HepG2 (cell line): Measurements from ENCODE around the gene LLGL1. TPM values are rescaled to one million over a fixed set of nuclear protein-coding genes. Genes with fewer than 3 reads are reported as not detected.

Experiments
- ATAC-seq: fragments of 200-7000 bp; cut with Tn5 transposase; 3 replicates; pipeline ENCODE4 v1.9.1; 2020; ENCODE audit warnings: mild to moderate bottlenecking, moderate library complexity
- BruUV-seq: library from RNA; stranded (reverse); fragments of 400-500 nt; replicated peaks from 2 replicates; lab custom pipeline; 2021; lab: Mats Ljungman, UMichigan
- CTCF ChIA-PET: fragments of 300-600 bp; formaldehyde crosslinking; extraction: SDS; loops from one replicate; lab custom pipeline; 2021; ENCODE audit warnings: low total read pairs, inconsistent platforms, low intra/inter-chr PET ratio; lab: Yijun Ruan, JAX
- POLR2A ChIA-PET: fragments of 350-600 bp; sonication (Branson Sonifier 250); formaldehyde crosslinking; loops from one replicate; lab custom pipeline; 2020; ENCODE audit warnings: antibody characterized with exemption, inconsistent platforms; lab: Yijun Ruan, JAX
- DNase-seq: peaks from one replicate; pipeline ENCODE4 v3.0.0-alpha.2; 2015; ENCODE audit warnings: low spot score
- FAIRE-seq: peaks from 3 replicates; lab custom pipeline; 2011; peaks lifted over from hg19 to GRCh38; lab: Jason Lieb, UNC
- H2AFZ ChIP-seq: one replicate; pipeline ENCODE4 v1.6.1; 2011; ENCODE audit warnings: low read length, inconsistent platforms
- H3K27ac ChIP-seq: fragments of 300-600 bp; 3 replicates; pipeline ENCODE4 v1.8.0; 2011; ENCODE audit warnings: mixed run types, mild to moderate bottlenecking, mixed read lengths, low read length, inconsistent platforms; ENCODE audit not compliant: insufficient read depth; ENCODE audit errors: extremely low read length
- H3K27me3 ChIP-seq, 2 experiments: fragments of 200-600 bp in 1 of 2; 2 replicates in 1 of 2; 3 replicates in 1 of 2; pipeline versions ENCODE4 v1.6.0 to v1.8.0; 2011; ENCODE audit warnings: low read length in 2 of 2, mild to moderate bottlenecking in 2 of 2, moderate library complexity in 2 of 2, inconsistent platforms in 1 of 2; ENCODE audit not compliant: insufficient read depth in 2 of 2, control insufficient read depth in 1 of 2
- H3K36me3 ChIP-seq, 2 experiments: fragments of 200-600 bp in 1 of 2; replicated peaks in 1 of 2; 2 replicates in 1 of 2; 3 replicates in 1 of 2; pipeline versions ENCODE4 v1.5.1 to v1.8.0; 2011; ENCODE audit warnings: low read length in 2 of 2, inconsistent platforms in 1 of 2; ENCODE audit not compliant: insufficient read depth in 2 of 2, control insufficient read depth in 1 of 2
- H3K4me1 ChIP-seq: 2 replicates; pipeline ENCODE4 v1.5.1; 2012; ENCODE audit warnings: low read length, inconsistent platforms; ENCODE audit not compliant: insufficient read depth
- H3K4me2 ChIP-seq: 2 replicates; pipeline ENCODE4 v1.6.0; 2011; ENCODE audit warnings: low read depth, low read length, inconsistent platforms
- H3K4me3 ChIP-seq, 3 experiments: fragments of 200-600 bp in 1 of 3; sonication (generic), shearing (Covaris generic) in 1 of 3; replicated peaks in 1 of 3; 2 replicates each; pipeline ENCODE4 v1.5.1; 2011 to 2016; ENCODE audit warnings: low read length in 3 of 3, inconsistent platforms in 2 of 3, low read depth in 2 of 3, mild to moderate bottlenecking in 2 of 3, control low read depth in 1 of 3, mixed read lengths in 1 of 3; ENCODE audit not compliant: insufficient read depth in 1 of 3
- H3K79me2 ChIP-seq: one replicate; pipeline ENCODE4 v1.6.1; 2011; ENCODE audit warnings: low read length, inconsistent platforms; ENCODE audit not compliant: insufficient read depth
- H3K9ac ChIP-seq: 2 replicates; pipeline ENCODE4 v1.6.0; 2011; ENCODE audit warnings: mild to moderate bottlenecking, low read depth, low read length, inconsistent platforms; ENCODE audit not compliant: insufficient read depth
- H3K9me3 ChIP-seq: 2 replicates; pipeline ENCODE4 v1.5.1; 2012; ENCODE audit warnings: mild to moderate bottlenecking, low read length
- H4K20me1 ChIP-seq: 2 replicates; pipeline ENCODE4 v1.6.0; 2011; ENCODE audit warnings: inconsistent platforms, mild to moderate bottlenecking, low read length, moderate library complexity; ENCODE audit not compliant: insufficient read depth
- DRAP1 ChIP-seq: IDR thresholded peaks from 2 replicates; pipeline ENCODE4 v1.6.1; 2016; ENCODE audit warnings: missing genetic modification reagents, missing compliant biosample characterization
- FOSL1 ChIP-seq: sonication (generic); formaldehyde crosslinking; IDR thresholded peaks from 2 replicates; pipeline ENCODE4 v1.9.0; 2021; ENCODE audit warnings: missing genetic modification reagents, borderline replicate concordance
- FOXA3 ChIP-seq: IDR thresholded peaks from 2 replicates; pipeline ENCODE4 v1.6.1; 2016; ENCODE audit warnings: missing genetic modification reagents, missing compliant biosample characterization
- FUBP1 ChIP-seq: sonication (generic); formaldehyde crosslinking; IDR thresholded peaks from 2 replicates; pipeline ENCODE4 v1.5.1; 2020; ENCODE audit warnings: missing genetic modification reagents, mild to moderate bottlenecking, borderline replicate concordance
- GABPA ChIP-seq, 2 experiments: IDR thresholded peaks; 2 replicates each; pipeline ENCODE4 v1.6.1; 2011 to 2016; ENCODE audit warnings: low read depth in 2 of 2, low read length in 1 of 2, missing biosample characterization in 1 of 2, missing genetic modification characterization in 1 of 2
- GTF2F1 ChIP-seq: fragments of 150-350 bp; IDR thresholded peaks from 2 replicates; pipeline ENCODE4 v1.6.1; 2014; ENCODE audit warnings: low read length
- HIVEP1 ChIP-seq: sonication (generic); formaldehyde crosslinking; IDR thresholded peaks from 2 replicates; pipeline ENCODE4 v1.4.0; 2020; ENCODE audit warnings: mild to moderate bottlenecking, missing genetic modification reagents
- IKZF1 ChIP-seq: fragments of 450-650 bp; IDR thresholded peaks from 2 replicates; pipeline ENCODE4 v1.7.1; 2016
- IKZF5 ChIP-seq: IDR thresholded peaks from 2 replicates; pipeline ENCODE4 v1.6.1; 2018; ENCODE audit warnings: missing genetic modification reagents, mild to moderate bottlenecking, missing compliant biosample characterization
- STAT6 ChIP-seq: sonication (generic); formaldehyde crosslinking; IDR thresholded peaks from 2 replicates; pipeline ENCODE4 v1.4.0; 2020; ENCODE audit warnings: missing genetic modification reagents, mild to moderate bottlenecking, borderline replicate concordance
- ZNF18 ChIP-seq: sonication (generic); formaldehyde crosslinking; IDR thresholded peaks from 2 replicates; pipeline ENCODE4 v1.8.0; 2022; ENCODE audit warnings: mild to moderate bottlenecking, missing genetic modification reagents; ENCODE audit not compliant: insufficient replicate concordance
- ZNF326 ChIP-seq: sonication (generic); formaldehyde crosslinking; IDR thresholded peaks from 2 replicates; pipeline ENCODE4 v1.4.0; 2020; ENCODE audit warnings: missing genetic modification reagents, borderline replicate concordance
- ZNF383 ChIP-seq: sonication (generic); formaldehyde crosslinking; IDR thresholded peaks from 2 replicates; pipeline ENCODE4 v1.4.0; 2020; ENCODE audit warnings: missing genetic modification reagents, mild to moderate bottlenecking, borderline replicate concordance
- ZNF562 ChIP-seq: sonication (generic); formaldehyde crosslinking; IDR thresholded peaks from 2 replicates; pipeline ENCODE4 v1.8.0; 2022; ENCODE audit warnings: missing genetic modification reagents, borderline replicate concordance
- WGBS: methylation state at CpG from one replicate; pipeline ENCODE4 v1.1.6; 2017; ENCODE audit warnings: low lambda C conversion rate; 5-methylcytosine and 5-hydroxymethylcytosine counted together
- in situ Hi-C: cut with HindIII; loops from 2 replicates; pipeline ENCODE4 v1.10.0; 2017; ENCODE audit warnings: low pct_unique_long_range_greater_than_20kb; ENCODE audit not compliant: extremely low pct_ligation_motif_present
- intact Hi-C: fragments of 100-400 bp; cut with micrococcal nuclease; formaldehyde crosslinking; loops from one replicate; pipeline ENCODE4 v1.10.0; 2022; ENCODE audit not compliant: unreplicated experiment
- polyA plus RNA-seq, 8 experiments: library from polyadenylated mRNA; depleted of rRNA in 3 of 8; stranded (reverse) in 7 of 8; unstranded in 1 of 8; fragments of >200 nt; fragmentation: Illumina TruSeq in 4 of 8; extraction: Trizol in 4 of 8; gene quantifications; 2 replicates each; pipeline versions ENCODE4 v1.2.1 to v1.2.3, GENCODE V29; 2011 to 2016; ENCODE audit warnings: low read depth in 4 of 8, missing spikeins in 1 of 8, mixed read lengths in 1 of 8; ENCODE audit not compliant: insufficient read depth in 1 of 8
- total RNA-seq, 5 experiments: library from RNA; depleted of rRNA; stranded (reverse); fragments of >200 nt; fragmentation: Illumina TruSeq; extraction: Trizol; gene quantifications; 2 replicates each; pipeline ENCODE4 v1.2.3, GENCODE V29; 2016; ENCODE audit warnings: low read depth in 1 of 5

The LLGL1 gene
- total and polyA plus RNA-seq, 2 of the 13 experiments (the other 11 are each of a cell fraction or from before 2014, with no cell fraction given), result 15.0 to 15.3 TPM

- no peak overlapping the region for H3K4me3 ChIP-seq
- no TSS peak for BruUV-seq
- H3K27ac ChIP-seq, result no peak overlapping the region
- peaks cover 6% of the 10 kb centered on the region for H3K4me1 ChIP-seq
- H4K20me1 ChIP-seq, result peaks cover 25% of the 10 kb centered on the region
- H3K36me3 ChIP-seq, result peaks cover 34 to 70% of the 10 kb centered on the region in 2 experiments
- ChIA-PET CTCF (no interaction called here), POLR2A (no interaction called here)
- intact Hi-C loops (no loop called here), in situ Hi-C loops (no loop called here)
- no peaks in the 10 kb centered on the region for H3K27me3 ChIP-seq
- H3K9me3 ChIP-seq, result no peaks in the 10 kb centered on the region
- no peak for FAIRE-seq
- H2AFZ ChIP-seq, result no peak overlapping the region
- no peak overlapping the region for H3K9ac ChIP-seq
- ATAC-seq, result no peak
- no peak for TF ChIP-seq FUBP1 (CRISPR knock-in tag)
- TF ChIP-seq FOSL1, result no peak
- TF ChIP-seq STAT6, result no peak
- TF ChIP-seq ZNF326, result no peak
- TF ChIP-seq GTF2F1, result no peak
- TF ChIP-seq IKZF5, result no peak
- TF ChIP-seq HIVEP1, result no peak
- no peak for TF ChIP-seq ZNF18
- TF ChIP-seq ZNF562, result no peak
- TF ChIP-seq IKZF1, result no peak
- TF ChIP-seq DRAP1 (CRISPR knock-in tag), result no peak
- no peak for TF ChIP-seq GABPA (IDR thresholded peaks at IDR 0.05; ENCODE audit: low read depth, low read length)
- no peak for TF ChIP-seq GABPA (CRISPR knock-in tag; IDR thresholded peaks at IDR 0.05; ENCODE audit: low read depth)
- TF ChIP-seq ZNF383 (CRISPR knock-in tag), result no peak
- TF ChIP-seq FOXA3 (CRISPR knock-in tag), result no peak
- peaks cover 14% of the 10 kb centered on the region for H3K79me2 ChIP-seq
- DNase-seq, result no peak
- 99% methylated on average over 12 of the region's 19 CpGs for WGBS
- H3K4me2 ChIP-seq, result no peak overlapping the region
Measured at GRCh38 chr17:18208092-18208491, 17.3 kb upstream of the LLGL1 start.
